ENCODE measurements around the gene MCOLN1.

Gene MCOLN1

GRCh38 chr19:7542556-7543348, 20.3 kb downstream of the MCOLN1 start:
- no peak for DNase-seq (ENCODE audit: low read depth in 2 of 2)

DNA sequence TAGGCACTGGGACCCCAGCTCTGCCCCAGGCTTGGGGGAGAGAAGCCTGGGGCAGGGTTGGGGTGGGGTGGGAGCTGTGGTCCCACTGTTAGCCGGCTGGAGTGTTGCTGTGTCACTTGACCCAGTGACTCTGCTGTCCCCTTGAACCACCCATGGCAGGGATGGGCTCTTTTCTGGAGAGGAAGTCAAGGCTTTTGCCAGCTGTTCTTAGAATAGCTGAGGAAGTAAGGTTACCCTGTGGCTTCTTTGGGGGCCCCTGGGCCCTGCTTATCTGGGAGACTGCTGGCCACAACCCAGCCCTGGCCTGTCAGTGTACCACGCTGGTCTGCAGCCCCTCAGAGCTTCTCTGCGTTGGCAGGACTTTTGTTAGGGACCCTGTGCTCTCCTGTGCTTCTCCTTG, 22.2 kb downstream of the MCOLN1 start:
- no peak for DNase-seq (ENCODE audit: low read depth in 2 of 2)

- no peak for DNase-seq (ENCODE audit: low read depth in 2 of 2)
Observed at GRCh38 chr19:7545300-7545699, 22.9 kb downstream of the MCOLN1 start.

DNA sequence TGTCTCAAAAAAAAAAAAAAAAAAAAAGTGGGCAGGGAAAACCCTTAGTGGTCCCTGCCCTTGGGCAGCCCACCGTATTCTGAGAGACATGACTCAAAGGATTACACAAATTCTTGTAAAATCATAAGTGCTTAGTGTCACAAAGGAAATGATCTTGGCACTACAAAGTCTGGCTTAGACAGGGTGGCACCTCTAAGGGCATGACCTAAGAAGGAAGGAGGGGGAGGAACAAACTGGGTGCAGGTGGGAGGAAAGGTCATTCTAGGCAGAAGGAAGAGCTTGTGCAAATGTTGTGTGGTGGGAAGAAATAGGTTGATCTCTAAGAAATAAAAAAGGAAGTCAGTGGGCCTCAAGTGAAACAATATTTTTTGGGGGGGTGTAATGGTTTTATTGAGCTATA, 23.5 kb downstream of the MCOLN1 start:
- no peak for DNase-seq (ENCODE audit: low read depth in 2 of 2)

DNA sequence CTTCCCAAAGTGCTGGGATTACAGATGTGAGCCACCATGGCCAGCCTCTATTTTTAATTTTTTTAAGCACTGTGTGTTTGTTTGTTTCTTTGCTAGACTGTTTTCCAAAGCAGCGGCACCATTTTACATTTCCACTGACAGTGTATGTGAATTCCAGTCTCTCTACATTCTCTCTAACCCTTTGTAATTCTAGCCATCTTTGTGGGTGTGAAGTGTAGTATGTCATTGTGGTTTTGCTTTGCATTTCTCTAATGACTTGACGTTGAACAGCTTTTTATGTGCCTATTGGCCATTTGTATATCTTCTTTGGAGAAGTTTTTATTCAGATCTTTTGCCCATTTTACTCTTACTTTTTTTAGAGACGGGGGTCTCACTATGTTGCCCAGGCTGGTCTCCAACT, 24.7 kb downstream of the MCOLN1 start:
- no peak for DNase-seq (ENCODE audit: low read depth in 2 of 2)

DNA sequence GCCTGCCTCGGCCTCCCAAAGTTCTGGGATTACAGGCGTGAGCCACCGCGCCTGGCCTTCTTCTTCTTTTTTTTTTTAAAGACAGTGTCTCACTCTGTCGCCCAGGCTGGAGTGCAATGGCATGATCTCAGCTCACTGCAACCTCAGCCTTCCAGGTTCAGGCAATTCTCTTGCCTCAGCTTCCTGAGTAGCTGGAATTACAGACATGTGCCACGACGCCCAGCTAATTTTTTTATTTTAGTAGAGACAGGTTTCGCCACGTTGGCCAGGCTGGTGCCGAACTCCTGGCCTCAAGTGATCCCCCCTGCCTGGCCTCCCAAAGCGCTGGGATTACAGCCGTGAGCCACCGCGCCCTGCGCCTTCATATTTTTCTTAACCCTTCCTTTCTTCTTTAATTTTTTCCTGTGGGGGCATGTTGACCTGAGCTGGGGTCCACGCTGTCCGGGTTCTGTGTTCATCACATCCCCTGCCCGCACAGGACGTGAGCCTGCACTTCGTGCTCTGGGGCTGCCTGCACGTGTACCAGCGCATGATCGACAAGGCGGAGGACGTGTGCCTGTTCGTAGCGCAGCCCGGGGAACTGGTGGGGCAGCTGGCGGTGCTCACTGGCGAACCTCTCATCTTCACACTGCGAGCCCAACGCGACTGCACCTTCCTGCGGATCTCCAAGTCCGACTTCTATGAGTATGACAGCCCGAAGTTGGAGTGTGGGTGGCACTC, 27.2 kb downstream of the MCOLN1 start:
- no peak for DNase-seq (ENCODE audit: low read depth in 2 of 2)

DNA sequence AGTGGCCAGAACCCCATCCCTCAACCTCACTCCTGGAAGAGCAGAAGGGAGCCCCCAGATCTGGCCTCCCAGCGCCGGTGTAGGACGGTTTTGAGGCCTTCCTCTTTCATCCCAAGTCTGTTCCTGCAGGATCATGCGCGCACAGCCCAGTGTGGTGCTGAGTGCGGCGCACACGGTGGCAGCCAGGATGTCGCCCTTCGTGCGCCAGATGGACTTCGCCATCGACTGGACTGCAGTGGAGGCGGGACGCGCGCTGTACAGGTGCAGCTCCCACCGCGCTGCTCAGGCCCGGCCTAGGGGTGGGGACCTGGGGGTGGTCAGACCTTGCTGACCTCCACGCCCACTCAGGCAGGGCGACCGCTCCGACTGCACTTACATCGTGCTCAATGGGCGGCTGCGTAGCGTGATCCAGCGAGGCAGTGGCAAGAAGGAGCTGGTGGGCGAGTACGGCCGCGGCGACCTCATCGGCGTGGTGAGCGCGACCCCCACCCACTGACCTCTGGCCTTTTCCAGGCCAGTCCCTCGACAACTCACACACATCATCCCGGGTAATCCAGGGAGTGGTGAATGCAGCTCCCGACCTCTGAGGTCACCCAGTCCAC, 27.8 kb downstream of the MCOLN1 start:
- no peak for DNase-seq (ENCODE audit: low read depth in 2 of 2)

DNA sequence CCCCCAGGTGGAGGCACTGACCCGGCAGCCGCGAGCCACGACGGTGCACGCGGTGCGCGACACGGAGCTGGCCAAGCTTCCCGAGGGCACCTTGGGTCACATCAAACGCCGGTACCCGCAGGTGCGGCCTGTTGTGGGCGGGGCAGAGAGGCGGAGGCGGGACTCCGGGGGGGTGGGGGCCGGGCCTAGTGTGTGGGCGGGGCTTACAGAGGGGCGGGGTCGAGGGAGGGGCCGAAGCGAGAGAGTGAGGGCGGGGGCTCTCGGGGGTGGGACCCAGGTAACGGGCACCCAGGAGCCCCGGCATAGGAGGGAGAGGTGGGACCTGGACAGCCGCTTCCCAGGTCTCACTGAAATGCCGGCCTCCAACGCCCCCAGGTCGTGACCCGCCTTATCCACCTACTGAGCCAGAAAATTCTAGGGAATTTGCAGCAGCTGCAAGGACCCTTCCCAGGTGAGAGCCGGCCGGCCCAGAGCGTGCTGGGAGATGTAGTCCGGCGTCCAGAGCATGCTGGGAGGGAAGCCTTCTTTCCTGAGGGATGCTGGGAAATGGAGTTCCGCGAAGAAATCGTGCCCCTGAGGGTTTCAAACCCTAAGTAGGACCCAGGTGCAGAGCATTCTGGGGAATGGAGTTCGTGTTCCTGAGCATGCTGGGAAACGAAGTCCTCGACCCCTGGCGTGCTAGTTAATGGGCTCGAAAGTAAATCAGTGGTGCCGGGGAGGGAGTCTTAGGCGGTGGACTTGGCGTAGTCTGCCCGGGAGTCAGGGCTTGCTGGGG, 28.8 kb downstream of the MCOLN1 start:
- no peak for DNase-seq (ENCODE audit: low read depth in 2 of 2)

DNA sequence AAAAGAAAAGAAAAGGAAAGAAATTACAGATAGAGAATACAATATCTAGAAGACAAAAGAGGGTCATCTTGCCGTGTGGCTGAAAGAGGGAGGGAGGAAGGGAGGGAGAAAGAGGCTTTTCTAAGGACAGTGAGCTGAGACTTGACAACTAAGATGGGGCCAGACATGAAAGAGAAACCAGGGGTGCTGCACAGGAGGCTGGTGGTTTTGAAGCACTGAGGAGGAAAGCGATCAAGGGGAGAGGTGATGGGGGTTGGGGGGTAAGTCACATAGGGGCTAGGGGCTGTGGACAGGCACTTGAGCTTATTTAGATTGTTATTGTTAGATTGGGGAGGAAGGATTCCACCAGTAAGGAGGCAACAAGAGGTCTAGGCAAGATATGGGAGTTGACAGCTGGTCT, 30.4 kb downstream of the MCOLN1 start:
- DNase-seq (ENCODE audit: low read depth in 2 of 2), result no peak

DNA sequence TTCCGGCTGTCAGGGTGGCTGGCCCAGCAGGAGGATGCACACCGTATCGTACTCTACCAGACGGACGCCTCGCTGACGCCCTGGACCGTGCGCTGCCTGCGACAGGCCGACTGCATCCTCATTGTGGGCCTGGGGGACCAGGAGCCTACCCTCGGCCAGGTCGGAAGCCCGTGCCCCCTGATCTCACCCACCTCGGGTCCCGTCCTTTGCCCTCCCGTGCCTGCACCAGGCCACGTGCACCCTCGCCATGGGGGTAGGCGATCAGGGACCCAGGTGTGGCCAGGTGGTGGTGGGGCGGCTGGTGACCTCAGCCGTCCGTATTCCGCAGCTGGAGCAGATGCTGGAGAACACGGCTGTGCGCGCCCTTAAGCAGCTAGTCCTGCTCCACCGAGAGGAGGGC, 32.1 kb downstream of the MCOLN1 start:
- no peak for DNase-seq (ENCODE audit: low read depth in 2 of 2)

DNA sequence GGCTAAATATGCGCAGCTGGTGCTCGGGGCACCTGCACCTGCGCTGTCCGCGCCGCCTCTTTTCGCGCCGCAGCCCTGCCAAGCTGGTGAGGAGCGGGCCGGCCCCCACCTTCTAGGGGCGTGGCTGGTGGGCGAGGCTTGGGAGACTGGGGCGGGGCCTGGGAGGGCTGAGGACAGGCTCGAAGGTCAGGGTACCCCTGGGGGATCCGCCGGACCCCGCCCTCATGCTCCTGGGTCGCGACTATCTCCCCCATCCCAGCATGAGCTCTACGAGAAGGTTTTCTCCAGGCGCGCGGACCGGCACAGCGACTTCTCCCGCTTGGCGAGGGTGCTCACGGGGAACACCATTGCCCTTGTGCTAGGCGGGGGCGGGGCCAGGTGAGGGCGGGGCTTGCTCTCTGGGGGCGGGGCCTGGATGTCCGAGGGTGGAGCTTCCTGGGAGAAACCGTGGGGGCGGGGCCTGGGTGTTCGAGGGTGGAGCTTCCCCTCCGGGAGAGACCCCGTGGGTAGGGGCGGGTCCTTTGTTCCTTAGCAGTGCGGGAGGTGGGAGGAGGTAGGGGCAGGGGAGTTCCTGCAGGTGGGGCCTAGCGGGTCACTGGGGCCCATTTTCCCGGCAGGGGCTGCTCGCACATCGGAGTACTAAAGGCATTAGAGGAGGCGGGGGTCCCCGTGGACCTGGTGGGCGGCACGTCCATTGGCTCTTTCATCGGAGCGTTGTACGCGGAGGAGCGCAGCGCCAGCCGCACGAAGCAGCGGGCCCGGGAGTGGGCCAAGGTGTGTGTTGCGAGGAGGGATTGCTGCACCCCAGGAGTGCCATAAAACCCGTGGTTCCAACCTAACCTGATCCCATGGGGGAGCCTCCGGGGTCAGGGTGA, 32.8 kb downstream of the MCOLN1 start:
- DNase-seq (ENCODE audit: low read depth in 2 of 2), result no peak

GRCh38 chr19:7556696-7557315, 34.4 kb downstream of the MCOLN1 start:
- no peak for DNase-seq (ENCODE audit: low read depth in 2 of 2)

DNA sequence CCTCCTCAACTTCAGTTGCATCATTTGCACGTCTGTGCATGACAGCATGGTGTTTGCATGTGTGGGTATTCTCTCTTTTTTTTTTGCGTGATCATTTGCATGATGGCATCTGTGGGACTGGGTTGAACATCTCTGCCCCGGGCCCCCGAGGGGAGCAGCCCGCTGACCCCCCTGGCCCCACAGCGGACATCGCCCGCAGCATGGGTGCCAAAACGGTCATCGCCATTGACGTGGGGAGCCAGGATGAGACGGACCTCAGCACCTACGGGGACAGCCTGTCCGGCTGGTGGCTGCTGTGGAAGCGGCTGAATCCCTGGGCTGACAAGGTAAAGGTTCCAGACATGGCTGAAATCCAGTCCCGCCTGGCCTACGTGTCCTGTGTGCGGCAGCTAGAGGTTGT, 36.2 kb downstream of the MCOLN1 start:
- no peak for DNase-seq (ENCODE audit: low read depth in 2 of 2)

GRCh38 chr19:7559102-7559501, 36.7 kb downstream of the MCOLN1 start:
- DNase-seq (ENCODE audit: low read depth in 2 of 2), result no peak

DNA sequence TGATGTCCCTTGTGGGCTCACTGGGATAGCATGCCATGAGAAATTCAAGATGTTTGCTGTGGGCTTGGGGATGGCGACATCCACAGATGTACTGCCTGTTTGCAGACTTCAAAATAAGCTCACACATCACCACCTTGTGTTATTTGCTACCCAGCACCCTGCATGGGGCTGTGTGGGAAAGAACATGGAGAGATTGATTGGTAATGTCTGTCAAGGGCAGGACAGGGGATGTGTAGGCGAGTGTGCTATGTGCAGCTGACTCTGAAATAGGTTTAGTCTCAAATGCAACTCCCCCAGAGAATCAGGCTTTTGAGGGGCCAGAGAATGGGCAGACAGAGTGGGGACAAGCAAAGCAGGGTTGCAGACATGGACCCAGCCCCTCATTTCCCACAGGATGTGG, 37.8 kb downstream of the MCOLN1 start:
- no peak for DNase-seq (ENCODE audit: low read depth in 2 of 2)

DNA sequence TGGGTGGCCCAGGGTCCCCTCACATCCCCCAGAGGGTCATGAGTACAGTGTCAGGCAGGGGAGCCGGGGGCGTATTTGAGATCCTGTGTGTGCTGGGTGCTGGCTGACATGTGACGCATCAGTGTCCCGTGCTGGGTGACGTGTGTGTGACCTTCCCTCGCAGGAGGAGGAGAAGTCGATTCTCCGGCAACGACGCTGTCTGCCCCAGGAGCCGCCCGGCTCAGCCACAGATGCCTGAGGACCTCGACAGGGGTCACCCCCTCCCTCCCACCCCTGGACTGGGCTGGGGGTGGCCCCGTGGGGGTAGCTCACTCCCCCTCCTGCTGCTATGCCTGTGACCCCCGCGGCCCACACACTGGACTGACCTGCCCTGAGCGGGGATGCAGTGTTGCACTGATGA, 38.9 kb downstream of the MCOLN1 start:
- DNase-seq (ENCODE audit: low read depth in 2 of 2), result no peak

DNA sequence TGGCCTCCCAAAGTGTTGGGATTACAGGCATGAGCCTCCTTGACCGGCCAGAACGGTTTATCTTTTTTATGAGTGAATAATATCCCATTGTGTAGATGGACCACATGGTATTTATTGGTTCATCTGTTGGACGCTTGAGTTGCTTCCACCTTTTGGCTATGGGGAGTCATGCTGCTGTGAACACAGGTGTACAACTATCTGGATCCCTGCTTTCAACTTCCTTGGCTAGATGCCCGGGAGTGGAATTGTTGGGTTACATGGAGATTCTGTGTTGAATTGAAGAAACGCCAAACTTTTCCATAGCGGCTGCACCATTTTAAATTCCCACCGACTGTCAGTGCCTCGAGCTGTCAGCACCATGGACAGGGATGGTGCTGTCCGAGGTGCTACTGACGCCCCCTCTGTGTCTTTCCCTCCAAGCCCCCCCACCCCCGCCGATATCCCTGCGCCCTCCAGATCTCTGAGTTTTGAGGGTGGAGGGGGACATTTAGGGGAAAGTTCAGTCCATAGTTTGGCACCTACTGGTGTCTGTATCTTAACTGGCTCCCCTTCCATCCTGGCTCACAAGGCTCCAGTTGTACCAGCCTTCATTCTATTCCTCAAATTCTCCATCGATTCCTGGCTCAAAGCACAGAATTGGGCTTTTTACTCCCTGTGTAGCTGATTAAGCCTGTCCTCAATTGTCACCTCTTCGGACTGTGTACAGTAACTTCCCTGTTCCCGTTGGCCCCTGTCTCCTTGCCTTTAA, 40.4 kb downstream of the MCOLN1 start:
- no peak for DNase-seq (ENCODE audit: low read depth in 2 of 2)

DNA sequence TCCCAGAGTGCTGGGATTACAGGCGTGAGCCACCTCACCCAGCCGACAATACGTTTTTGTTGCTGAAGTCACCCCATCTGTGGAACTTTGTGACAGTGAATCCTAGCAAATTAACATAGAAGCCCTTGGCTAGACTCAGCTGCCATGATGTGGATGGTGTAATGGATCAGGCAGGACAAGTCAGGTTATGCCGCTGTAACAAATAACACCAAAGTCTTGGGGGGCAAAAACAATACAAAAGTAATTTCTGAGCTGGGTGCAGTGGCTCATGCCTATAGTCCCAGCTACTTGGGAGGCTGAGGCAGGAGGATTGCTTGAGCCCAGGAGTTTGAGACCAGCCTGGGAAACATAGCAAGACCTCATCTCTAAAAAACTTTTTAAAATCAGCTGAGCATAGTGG, 42.4 kb downstream of the MCOLN1 start:
- no peak for DNase-seq (ENCODE audit: low read depth in 2 of 2)

DNA sequence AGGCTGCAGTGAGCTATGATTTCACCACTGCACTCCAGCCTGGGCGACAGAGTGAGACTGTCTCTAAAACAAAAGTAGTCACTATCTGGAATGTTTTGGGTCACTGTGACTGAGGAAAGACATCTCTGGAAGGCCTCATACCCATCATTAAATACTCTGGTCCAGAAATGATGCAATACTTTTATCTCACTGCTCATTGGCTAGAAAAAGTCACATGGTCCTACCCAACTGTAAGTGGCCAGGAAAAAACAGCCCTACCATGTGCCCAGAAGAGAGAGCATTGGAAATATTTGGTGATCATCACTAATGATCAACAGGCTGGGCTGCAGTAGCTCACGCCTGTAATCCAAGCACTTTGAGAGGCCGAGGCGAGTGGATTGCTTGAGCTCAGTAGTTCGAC, 42.9 kb downstream of the MCOLN1 start:
- no peak for DNase-seq (ENCODE audit: low read depth in 2 of 2)

- no peak for DNase-seq (ENCODE audit: low read depth in 2 of 2)
Observed at GRCh38 chr19:7570761-7571160, 48.3 kb downstream of the MCOLN1 start.
